Chondrocyte (in vitro differentiated cells): Measurements from ENCODE around the gene CTSE. TPM values are rescaled to one million over a fixed set of nuclear protein-coding genes. Genes with fewer than 3 reads are reported as not detected.
A peak's percentile ranks its signal among the peaks of the same experiment; 100 is the strongest.

Experiments used
- DNase-seq: peaks from one replicate; pipeline ENCODE4 v3.0.0; 2021; ENCODE audit warnings: mixed read lengths, low spot score
- H3K27ac Mint-ChIP-seq: one replicate; pipeline ENCODE4 v1.8.0; 2021; ENCODE audit warnings: mild to moderate bottlenecking, moderate library complexity, mixed read lengths; ENCODE audit not compliant: unreplicated experiment
- H3K27me3 Mint-ChIP-seq: 2 replicates; pipeline ENCODE4 v1.8.0; 2021; ENCODE audit warnings: low read depth, mixed read lengths
- H3K36me3 Mint-ChIP-seq: 2 replicates; pipeline ENCODE4 v1.8.0; 2021; ENCODE audit warnings: low read depth, mixed read lengths
- H3K4me1 Mint-ChIP-seq: 2 replicates; pipeline ENCODE4 v1.8.0; 2021; ENCODE audit warnings: low read depth, mild to moderate bottlenecking, mixed read lengths
- H3K4me3 Mint-ChIP-seq: one replicate; pipeline ENCODE4 v1.8.0; 2021; ENCODE audit warnings: mild to moderate bottlenecking, moderate library complexity, mixed read lengths; ENCODE audit not compliant: unreplicated experiment
- H3K9me3 Mint-ChIP-seq: 2 replicates; pipeline ENCODE4 v1.8.0; 2021; ENCODE audit warnings: low read depth, mixed read lengths
- total RNA-seq: library from RNA; stranded (reverse); gene quantifications from 3 replicates; pipeline ENCODE4 v1.2.1, GENCODE V29; 2021
- TF ChIP-seq, protein P1 (sequence below): fragments of 200-600 bp; sonication (generic); IDR thresholded peaks from 2 replicates; pipeline ENCODE4 v1.5.0; 2021; ENCODE audit warnings: antibody characterized with exemption, mild to moderate bottlenecking, moderate library complexity

CTSE gene
- total RNA-seq, 1 donor from 2014 or later, result not detected

DNA sequence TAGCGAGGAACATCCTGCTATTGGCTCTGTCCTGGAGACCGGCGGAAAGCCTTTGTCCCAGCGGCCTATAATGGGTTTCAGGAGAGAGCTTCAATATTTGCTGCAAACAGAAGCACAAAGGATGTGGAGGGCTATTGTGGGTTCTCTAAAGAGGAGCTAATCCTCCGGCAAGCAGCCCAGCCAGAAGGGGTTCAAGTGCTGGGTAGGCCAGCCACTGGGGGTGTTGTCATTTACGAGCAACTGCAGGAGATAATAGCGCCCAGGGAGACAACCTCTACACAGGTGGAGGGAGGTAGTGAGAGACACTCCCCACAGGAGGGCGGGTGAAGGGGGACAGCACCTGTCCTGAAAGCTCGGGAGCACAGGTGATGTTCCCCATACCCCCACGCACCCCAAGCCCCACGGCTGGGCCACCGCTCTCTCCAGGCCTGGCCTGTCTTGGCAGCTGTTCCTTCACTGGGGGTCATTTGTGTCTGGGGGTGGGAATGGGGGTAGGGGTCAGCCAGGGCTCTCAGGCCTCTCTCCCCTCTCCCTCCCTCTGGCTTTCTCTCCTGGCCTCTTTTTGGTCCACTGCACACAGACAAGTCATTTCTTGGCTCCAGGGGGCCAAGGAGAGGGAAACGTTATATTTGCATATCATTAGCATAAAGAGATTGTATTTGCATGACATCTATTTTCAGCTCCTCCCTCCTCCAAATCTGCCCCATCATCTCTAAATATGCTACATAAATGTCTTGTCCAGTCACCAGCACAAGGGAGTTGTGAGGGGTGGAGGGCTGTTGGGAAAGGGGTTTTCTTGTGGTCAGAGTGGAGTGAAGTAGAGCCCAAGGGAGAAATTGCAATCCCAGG is 58.4 kb downstream of the CTSE start:
- Mint-ChIP-seq H3K27me3 (no peaks in the 10 kb centered on the region), H3K4me3 (no peak overlapping the region), H3K36me3 (peaks cover 2% of the 10 kb centered on the region), H3K27ac (no peak overlapping the region), H3K4me1 (peaks cover 14% of the 10 kb centered on the region), H3K9me3 (no peaks in the 10 kb centered on the region)
- TF ChIP-seq, protein P1, sequence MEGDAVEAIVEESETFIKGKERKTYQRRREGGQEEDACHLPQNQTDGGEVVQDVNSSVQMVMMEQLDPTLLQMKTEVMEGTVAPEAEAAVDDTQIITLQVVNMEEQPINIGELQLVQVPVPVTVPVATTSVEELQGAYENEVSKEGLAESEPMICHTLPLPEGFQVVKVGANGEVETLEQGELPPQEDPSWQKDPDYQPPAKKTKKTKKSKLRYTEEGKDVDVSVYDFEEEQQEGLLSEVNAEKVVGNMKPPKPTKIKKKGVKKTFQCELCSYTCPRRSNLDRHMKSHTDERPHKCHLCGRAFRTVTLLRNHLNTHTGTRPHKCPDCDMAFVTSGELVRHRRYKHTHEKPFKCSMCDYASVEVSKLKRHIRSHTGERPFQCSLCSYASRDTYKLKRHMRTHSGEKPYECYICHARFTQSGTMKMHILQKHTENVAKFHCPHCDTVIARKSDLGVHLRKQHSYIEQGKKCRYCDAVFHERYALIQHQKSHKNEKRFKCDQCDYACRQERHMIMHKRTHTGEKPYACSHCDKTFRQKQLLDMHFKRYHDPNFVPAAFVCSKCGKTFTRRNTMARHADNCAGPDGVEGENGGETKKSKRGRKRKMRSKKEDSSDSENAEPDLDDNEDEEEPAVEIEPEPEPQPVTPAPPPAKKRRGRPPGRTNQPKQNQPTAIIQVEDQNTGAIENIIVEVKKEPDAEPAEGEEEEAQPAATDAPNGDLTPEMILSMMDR, result no peak
- DNase-seq, result peak; percentile 62

- Mint-ChIP-seq H3K36me3 (peaks cover 2% of the 10 kb centered on the region), H3K27ac (no peak overlapping the region), H3K4me1 (peaks cover 14% of the 10 kb centered on the region), H3K9me3 (no peaks in the 10 kb centered on the region), H3K4me3 (no peak overlapping the region), H3K27me3 (peaks cover 5% of the 10 kb centered on the region)
- DNase-seq, result peak; percentile 59
- TF ChIP-seq, protein P1, result no peak
These were observed 60.1 kb downstream of the CTSE start for GRCh38 chr1:205963352-205964155.

DNA sequence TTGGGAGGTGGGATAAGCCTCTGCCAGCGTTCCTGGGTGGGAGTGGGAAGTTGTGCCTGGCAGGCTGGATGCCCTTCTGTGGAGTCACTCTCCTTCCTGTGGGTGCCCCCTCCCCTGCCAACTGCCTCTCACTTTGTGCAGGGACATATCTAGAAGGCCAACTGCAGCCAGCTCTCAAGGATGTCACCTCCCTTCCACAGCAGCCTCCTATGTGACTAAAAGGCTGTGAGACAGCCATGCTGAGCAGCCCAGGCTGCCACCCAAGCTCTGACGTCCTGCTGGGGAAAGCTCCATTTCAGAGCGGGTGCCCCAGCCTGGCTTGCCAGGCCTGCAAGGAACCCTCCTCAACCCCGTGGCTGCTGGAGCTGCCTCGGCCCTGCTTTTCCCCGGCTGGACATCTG is 60.9 kb downstream of the CTSE start:
- TF ChIP-seq, protein P1, result no peak
- Mint-ChIP-seq H3K27ac (no peak overlapping the region), H3K4me1 (peaks cover 14% of the 10 kb centered on the region), H3K4me3 (no peak overlapping the region), H3K36me3 (peaks cover 2% of the 10 kb centered on the region), H3K9me3 (no peaks in the 10 kb centered on the region), H3K27me3 (peaks cover 5% of the 10 kb centered on the region)
- peak; percentile 69 for DNase-seq

DNA sequence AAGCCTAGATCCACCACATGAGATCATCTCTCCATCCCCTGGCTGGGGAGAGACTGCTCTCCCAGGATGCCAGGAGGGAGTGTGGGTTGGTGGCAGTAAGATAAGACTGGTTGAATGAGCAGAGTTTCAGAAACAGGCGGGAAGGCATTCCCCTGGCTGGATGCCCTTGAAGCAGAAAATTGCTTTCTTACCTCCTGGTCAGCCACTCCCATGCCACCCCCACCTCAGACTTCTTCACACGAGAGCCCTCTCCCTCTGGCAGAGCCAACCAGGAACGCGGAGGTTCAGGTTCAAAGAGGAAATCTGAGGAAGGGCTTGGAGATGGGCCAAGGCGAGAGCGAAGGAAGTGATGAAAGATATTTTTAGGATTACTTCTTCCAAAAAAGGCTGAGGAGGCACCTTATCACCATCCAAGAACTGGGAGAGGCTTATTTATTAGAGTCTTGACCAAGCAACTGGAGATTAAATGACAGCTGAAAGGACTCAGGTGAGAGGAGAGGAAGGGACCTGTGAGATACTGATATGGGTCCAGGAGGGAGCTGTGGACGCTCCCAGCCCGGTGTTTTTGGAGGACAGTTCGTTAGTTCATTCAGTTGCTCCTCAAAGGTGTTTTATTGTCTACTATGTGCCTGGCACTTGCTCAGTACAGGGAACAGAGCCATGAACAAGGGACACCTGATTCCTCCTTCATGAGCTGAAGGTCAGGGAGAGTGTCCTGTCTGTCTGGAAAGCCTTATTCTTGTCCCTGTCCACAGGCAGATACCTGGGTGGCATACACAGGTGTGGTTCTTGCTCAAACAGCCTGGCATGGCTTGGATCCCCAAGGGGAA is 61.5 kb downstream of the CTSE start:
- H3K27me3 Mint-ChIP-seq, result peaks cover 5% of the 10 kb centered on the region
- H3K9me3 Mint-ChIP-seq, result no peaks in the 10 kb centered on the region
- no peak overlapping the region for H3K27ac Mint-ChIP-seq
- peaks cover 14% of the 10 kb centered on the region for H3K4me1 Mint-ChIP-seq
- peaks cover 2% of the 10 kb centered on the region for H3K36me3 Mint-ChIP-seq
- DNase-seq, result peak; percentile 26
- H3K4me3 Mint-ChIP-seq, result no peak overlapping the region
- TF ChIP-seq, protein P1, result no peak
